Ureter (tissue), 1 donor: Measurements from ENCODE around the gene IL17A. TPM values are rescaled to one million over a fixed set of nuclear protein-coding genes. Genes with fewer than 3 reads are reported as not detected.

Experiments
- DNase-seq: peaks from one replicate; pipeline ENCODE4 v3.0.0-alpha.2; 2020; ENCODE audit warnings: low spot score
- total RNA-seq: library from RNA; stranded (reverse); gene quantifications from one replicate; pipeline ENCODE4 v1.2.4, GENCODE V29; 2023
- donor health status: DM: yes; HTN: yes; CAD: no.

IL17A gene
- total RNA-seq, 1 donor from 2014 or later = not detected

GRCh38 chr6:52216932-52217575 lies 30.9 kb downstream of the IL17A start:
- no peak for DNase-seq

- DNase-seq = no peak
Observed at GRCh38 chr6:52217761-52218160, 31.6 kb downstream of the IL17A start.

GRCh38 chr6:52221302-52221701 lies 35.1 kb downstream of the IL17A start:
- no peak for DNase-seq

- DNase-seq = no peak
Observed at GRCh38 chr6:52227495-52227894, 41.3 kb downstream of the IL17A start.

- DNase-seq = no peak
Observed at GRCh38 chr6:52230685-52231084, 44.5 kb downstream of the IL17A start.

- no peak for DNase-seq
Observed at GRCh38 chr6:52231406-52232127, 45.4 kb downstream of the IL17A start.

- DNase-seq = no peak
Observed at GRCh38 chr6:52233005-52233404, 46.8 kb downstream of the IL17A start.

GRCh38 chr6:52233975-52234823 lies 48.0 kb downstream of the IL17A start:
- peak; percentile 44 for DNase-seq

Other genes with a start within 250 kb of the IL17A start
- gene PKHD1, start 98.8 kb upstream of the IL17A start, total RNA-seq = 13.3 TPM
- gene IL17F, start 58.1 kb downstream of the IL17A start, total RNA-seq = not detected
- 59.4 TPM for gene MCM3, start 98.4 kb downstream of the IL17A start, total RNA-seq
- gene PAQR8, start 175.8 kb downstream of the IL17A start, total RNA-seq = 20.5 TPM
- 20.4 TPM for gene EFHC1, start 234.0 kb downstream of the IL17A start, total RNA-seq